GM12878 (cell line): Measurements from ENCODE around the gene TCF12. TPM values are rescaled to one million over a fixed set of nuclear protein-coding genes. Genes with fewer than 3 reads are reported as not detected.

Source experiments
- ATAC-seq: fragments of 200-7000 bp; cut with Tn5 transposase; 3 replicates; pipeline ENCODE4 v1.9.1; 2020; ENCODE audit warnings: mild to moderate bottlenecking, moderate library complexity
- BruUV-seq: library from RNA; stranded (reverse); fragments of 400-500 nt; replicated peaks from 2 replicates; lab custom pipeline; 2021; lab: Mats Ljungman, UMichigan
- CTCF ChIA-PET: fragments of 300-600 bp; sonication (Branson Sonifier 250); formaldehyde crosslinking; extraction: SDS; loops from one replicate; lab custom pipeline; 2021; ENCODE audit warnings: inconsistent platforms; lab: Yijun Ruan, JAX
- POLR2A ChIA-PET: fragments of 350-600 bp; formaldehyde crosslinking; extraction: SDS; loops from one replicate; lab custom pipeline; 2021; ENCODE audit warnings: inconsistent platforms; lab: Charles Lee
- RAD21 ChIA-PET: fragments of 300-600 bp; sonication (Branson Sonifier 250); formaldehyde crosslinking; loops from one replicate; lab custom pipeline; 2023; ENCODE audit warnings: antibody characterized with exemption; ENCODE audit not compliant: unreplicated experiment; lab: Charles Lee
- SMC1A ChIA-PET: fragments of 300-600 bp; sonication (Branson Sonifier 250); formaldehyde crosslinking; loops from one replicate; lab custom pipeline; 2023; ENCODE audit not compliant: unreplicated experiment, uncharacterized antibody; lab: Charles Lee
- DNase-seq: peaks from one replicate; pipeline ENCODE4 v3.0.0-alpha.2; 2011; ENCODE audit warnings: low read depth, low spot score
- FAIRE-seq: peaks from 3 replicates; lab custom pipeline; 2011; peaks lifted over from hg19 to GRCh38; lab: Jason Lieb, UNC
- H2AFZ ChIP-seq: 2 replicates; pipeline ENCODE4 v1.6.0; 2011; ENCODE audit warnings: low read depth, low read length, control low read depth; ENCODE audit not compliant: control insufficient read depth
- H3K27ac ChIP-seq: 2 replicates; pipeline ENCODE4 v1.5.1; 2011; ENCODE audit warnings: control low read depth; ENCODE audit not compliant: control insufficient read depth, insufficient read depth
- H3K27me3 ChIP-seq, 2 experiments: replicated peaks in 1 of 2; 2 replicates each; pipeline versions ENCODE4 v1.6.0 to v1.6.1; 2011; ENCODE audit warnings: low read length in 1 of 2; ENCODE audit not compliant: control insufficient read depth in 2 of 2, insufficient read depth in 2 of 2
- H3K36me3 ChIP-seq, 2 experiments: 2 replicates each; pipeline ENCODE4 v1.5.1; 2011; ENCODE audit warnings: low read length in 1 of 2; ENCODE audit not compliant: control insufficient read depth in 2 of 2, insufficient read depth in 2 of 2
- H3K4me1 ChIP-seq: 2 replicates; pipeline ENCODE4 v1.6.1; 2011; ENCODE audit warnings: mild to moderate bottlenecking, low read length, moderate library complexity, mixed read lengths; ENCODE audit not compliant: control insufficient read depth, insufficient read depth
- H3K4me2 ChIP-seq: 2 replicates; pipeline ENCODE4 v1.6.0; 2011; ENCODE audit warnings: control low read depth; ENCODE audit not compliant: control insufficient read depth, insufficient read depth
- H3K4me3 ChIP-seq: fragments of 200-600 bp; sonication (generic); 2 replicates; pipeline ENCODE4 v1.5.1; 2016
- H3K79me2 ChIP-seq: 2 replicates; pipeline ENCODE4 v1.6.0; 2011; ENCODE audit warnings: low read length; ENCODE audit not compliant: control insufficient read depth, insufficient read depth
- H3K9ac ChIP-seq: 2 replicates; pipeline ENCODE4 v1.8.0; 2011; ENCODE audit warnings: low read length, control low read depth, mixed read lengths; ENCODE audit not compliant: control insufficient read depth, insufficient read depth
- H3K9me3 ChIP-seq: replicated peaks from 3 replicates; pipeline ENCODE4 v1.5.1; 2011; ENCODE audit warnings: mild to moderate bottlenecking, low read length; ENCODE audit not compliant: control insufficient read depth, insufficient read depth
- H4K20me1 ChIP-seq: 2 replicates; pipeline ENCODE4 v1.6.0; 2011; ENCODE audit not compliant: control insufficient read depth, insufficient read depth
- CEBPZ ChIP-seq: fragments of 150-350 bp; IDR thresholded peaks from 2 replicates; pipeline ENCODE4 v1.6.1; 2016; ENCODE audit warnings: low read depth, low read length
- EP300 ChIP-seq, 2 experiments: fragments of 150-350 bp in 1 of 2; IDR thresholded peaks; 2 replicates each; pipeline ENCODE4 v1.6.1; 2011 to 2012; ENCODE audit warnings: low read depth in 2 of 2, low read length in 2 of 2, borderline replicate concordance in 1 of 2, improper control_type of control experiment in 1 of 2, inconsistent platforms in 1 of 2; ENCODE audit not compliant: control insufficient read depth in 1 of 2
- POLR2AphosphoS2 ChIP-seq: IDR thresholded peaks from 2 replicates; pipeline ENCODE4 v1.6.1; 2011; ENCODE audit warnings: low read depth, mild to moderate bottlenecking, low read length, improper control_type of control experiment, moderate library complexity
- SPI1 ChIP-seq: IDR thresholded peaks from 2 replicates; pipeline ENCODE4 v1.6.1; 2011; ENCODE audit warnings: low read depth, mild to moderate bottlenecking, low read length, moderate library complexity, borderline replicate concordance; ENCODE audit not compliant: insufficient read depth
- ZNF24 ChIP-seq: fragments of 450-650 bp; IDR thresholded peaks from 2 replicates; pipeline ENCODE4 v1.6.1; 2017; ENCODE audit warnings: antibody characterized with exemption, mild to moderate bottlenecking
- WGBS: methylation state at CpG from one replicate; pipeline ENCODE4 v1.1.6; 2016; ENCODE audit warnings: low lambda C conversion rate; ENCODE audit not compliant: insufficient replicate concordance, insufficient coverage; ENCODE audit errors: missing lambda C conversion rate; 5-methylcytosine and 5-hydroxymethylcytosine counted together
- in situ Hi-C: fragments of 300-500 bp; cut with MboI; formaldehyde crosslinking; loops from 9 replicates; pipeline ENCODE4 v1.14.3; 2018; ENCODE audit warnings: mixed read lengths
- intact Hi-C: fragments of 100-400 bp; cut with micrococcal nuclease; formaldehyde crosslinking; loops from one replicate; pipeline ENCODE4 v1.14.2; 2022; ENCODE audit not compliant: unreplicated experiment
- polyA plus RNA-seq, 11 experiments: library from polyadenylated mRNA; depleted of rRNA in 4 of 11; unstranded in 6 of 11; stranded (reverse) in 5 of 11; fragments of >200 nt; fragmentation: Nextera tagmentation in 4 of 11; fragmentation: Illumina TruSeq in 1 of 11; extraction: Ambion mirVana in 4 of 11; extraction: Trizol in 1 of 11; gene quantifications; 1 replicate in 1 of 11; 2 replicates in 10 of 11; pipeline versions ENCODE4 v1.2.1 to v1.2.3, GENCODE V29; 2011 to 2016; ENCODE audit warnings: inconsistent platforms in 2 of 11, missing spikeins in 2 of 11, low read depth in 1 of 11
- total RNA-seq, 4 experiments: library from RNA; depleted of rRNA in 3 of 4; stranded (reverse); fragments of >200 nt in 3 of 4; fragmentation: Illumina TruSeq in 1 of 4; extraction: Trizol in 1 of 4; gene quantifications; 2 replicates each; pipeline versions ENCODE4 v1.2.1 to v1.2.3, GENCODE V29; 2013 to 2021

The TCF12 gene
- total and polyA plus RNA-seq, 10 of the 15 experiments (the other 5 are each of a cell fraction or from before 2014, with no cell fraction given): 8.2 to 70.9 (median 49.5) TPM

- BruUV-seq: no TSS peak
- no peak overlapping the region for H3K4me3 ChIP-seq
- TF ChIP-seq ZNF24 (no peak), CEBPZ (no peak), SPI1 (no peak), POLR2AphosphoS2 (no peak), EP300 (IDR thresholded peaks at IDR 0.05; ENCODE audit: borderline replicate concordance in 1 of 2, control insufficient read depth in 1 of 2, low read depth in 2 of 2, low read length in 2 of 2) (no peak)
- H2AFZ ChIP-seq: no peak overlapping the region
- no peak overlapping the region for H3K4me2 ChIP-seq
- ATAC-seq (no peak), DNase-seq (no peak), FAIRE-seq (no peak)
- H4K20me1 ChIP-seq: no peaks in the 10 kb centered on the region
- 100% methylated on average over 1 of the region's 1 CpG for WGBS
- H3K27ac ChIP-seq: no peak overlapping the region
- H3K4me1 ChIP-seq: peaks cover 15% of the 10 kb centered on the region
- ChIA-PET RAD21 (interaction anchor here (0.5 to 1.0 kb wide), 2 partner anchors 30 to 709 kb away, joined by 3 to 5 read pairs; partner anchors contain the start of gene TCF12), SMC1A (interaction anchor here (0.6 to 1.6 kb wide), 4 partner anchors 19 to 182 kb away, joined by 3 to 6 read pairs (median 4); no protein-coding TSS in a partner anchor), POLR2A (no interaction called here), CTCF (interaction anchor here (0.9 kb wide), 1 partner anchor 10 kb away, joined by 4 read pairs; no protein-coding TSS in a partner anchor)
- no peak overlapping the region for H3K9ac ChIP-seq
- H3K79me2 ChIP-seq: peaks cover 39% of the 10 kb centered on the region
- H3K27me3 ChIP-seq: no peaks in the 10 kb centered on the region
- intact Hi-C loops: no loop called here
- no peaks in the 10 kb centered on the region; a peak in 1 of 4 replicates for H3K36me3 ChIP-seq
- peaks cover 3% of the 10 kb centered on the region for H3K9me3 ChIP-seq
- in situ Hi-C loops: no loop called here
These were observed 30.3 kb downstream of the TCF12 start for GRCh38 chr15:56948764-56949101.
